GM18873 (cell line): Measurements from ENCODE around the gene ABL1.

Source experiments
- ATAC-seq: cut with Tn5 transposase; IDR thresholded peaks from one replicate; pipeline ENCODE4 v1.9.1; 2021; ENCODE audit warnings: mild to moderate bottlenecking, moderate library complexity, moderate number of reproducible peaks; ENCODE audit not compliant: unreplicated experiment, low FRiP score

ABL1 gene

GRCh38 chr9:130887494-130888144 lies 52.6 kb downstream of the ABL1 start:
- no peak for ATAC-seq

- no peak for ATAC-seq
Observed at GRCh38 chr9:130888146-130888885, 53.3 kb downstream of the ABL1 start.

GRCh38 chr9:130890124-130890523 lies 55.1 kb downstream of the ABL1 start:
- no peak for ATAC-seq

- ATAC-seq = no peak
Observed at GRCh38 chr9:130890870-130891687, 56.0 kb downstream of the ABL1 start.

- ATAC-seq = no peak
Observed at GRCh38 chr9:130891688-130892476, 56.8 kb downstream of the ABL1 start.

- no peak for ATAC-seq
Observed at GRCh38 chr9:130892477-130893304, 57.6 kb downstream of the ABL1 start.

GRCh38 chr9:130893341-130894101 lies 58.5 kb downstream of the ABL1 start:
- ATAC-seq = no peak

GRCh38 chr9:130894546-130894945 lies 59.5 kb downstream of the ABL1 start:
- no peak for ATAC-seq

- no peak for ATAC-seq
Observed at GRCh38 chr9:130895038-130895437, 60.0 kb downstream of the ABL1 start.

GRCh38 chr9:130895481-130896232 lies 60.6 kb downstream of the ABL1 start:
- ATAC-seq = no peak

GRCh38 chr9:130896233-130897014 lies 61.4 kb downstream of the ABL1 start, which contains the start of gene QRFP:
Gene QRFP (minus strand): TSS chr9:130896812. CDS start chr9:130893838, 2,974 bp downstream.
- no peak for ATAC-seq

- ATAC-seq = no peak
Observed at GRCh38 chr9:130897105-130897751, 62.2 kb downstream of the ABL1 start.

GRCh38 chr9:130897848-130898551 lies 62.9 kb downstream of the ABL1 start:
- ATAC-seq = no peak

- ATAC-seq = no peak
Observed at GRCh38 chr9:130898552-130898852, 63.4 kb downstream of the ABL1 start.

- no peak for ATAC-seq
Observed at GRCh38 chr9:130899051-130899748, 64.1 kb downstream of the ABL1 start.
